Activated CD8-positive, alpha-beta memory T cell treated with anti-CD3 and anti-CD28 coated beads for 4 hours (primary cell): ENCODE measurements around the gene ADA.

Experiments used
- DNase-seq, 2 donors: peaks; one replicate each; pipeline ENCODE4 v3.0.0-alpha.2; 2020; ENCODE audit warnings: low read depth in 2 of 2

Gene ADA

DNA sequence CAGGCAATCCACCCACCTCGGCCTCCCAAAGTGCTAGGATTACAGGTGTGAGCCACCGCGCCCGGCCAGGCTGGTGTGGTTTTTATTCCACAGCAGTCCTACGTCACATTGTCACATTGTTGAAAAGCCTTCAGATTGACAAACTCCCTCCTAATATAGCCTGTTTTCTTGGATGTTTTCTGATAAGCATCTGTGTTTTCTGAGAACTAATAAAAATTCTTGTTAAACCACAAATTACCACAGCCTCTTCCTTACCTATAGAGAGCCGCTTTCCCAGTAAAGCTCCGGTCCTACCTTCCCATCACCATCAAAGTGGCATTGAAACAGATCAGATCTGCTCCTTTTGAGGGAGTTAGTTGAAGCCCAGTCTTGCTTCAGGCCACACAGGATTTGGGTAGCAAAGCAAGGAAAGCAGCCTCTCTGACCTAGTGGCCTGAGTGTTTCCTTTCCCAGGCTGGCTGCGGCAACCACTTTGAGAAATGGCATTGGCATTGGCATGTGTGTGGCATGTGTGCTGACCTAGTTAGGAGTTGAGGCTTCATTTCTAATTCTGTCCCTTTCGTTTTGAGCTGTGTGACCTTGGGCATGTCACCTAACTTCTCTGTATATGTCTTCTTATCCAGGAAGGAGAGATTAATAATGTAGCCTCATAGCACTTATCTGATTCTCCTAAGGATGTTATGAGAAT is 70.8 kb downstream of the ADA start:
- DNase-seq, result no peak

DNA sequence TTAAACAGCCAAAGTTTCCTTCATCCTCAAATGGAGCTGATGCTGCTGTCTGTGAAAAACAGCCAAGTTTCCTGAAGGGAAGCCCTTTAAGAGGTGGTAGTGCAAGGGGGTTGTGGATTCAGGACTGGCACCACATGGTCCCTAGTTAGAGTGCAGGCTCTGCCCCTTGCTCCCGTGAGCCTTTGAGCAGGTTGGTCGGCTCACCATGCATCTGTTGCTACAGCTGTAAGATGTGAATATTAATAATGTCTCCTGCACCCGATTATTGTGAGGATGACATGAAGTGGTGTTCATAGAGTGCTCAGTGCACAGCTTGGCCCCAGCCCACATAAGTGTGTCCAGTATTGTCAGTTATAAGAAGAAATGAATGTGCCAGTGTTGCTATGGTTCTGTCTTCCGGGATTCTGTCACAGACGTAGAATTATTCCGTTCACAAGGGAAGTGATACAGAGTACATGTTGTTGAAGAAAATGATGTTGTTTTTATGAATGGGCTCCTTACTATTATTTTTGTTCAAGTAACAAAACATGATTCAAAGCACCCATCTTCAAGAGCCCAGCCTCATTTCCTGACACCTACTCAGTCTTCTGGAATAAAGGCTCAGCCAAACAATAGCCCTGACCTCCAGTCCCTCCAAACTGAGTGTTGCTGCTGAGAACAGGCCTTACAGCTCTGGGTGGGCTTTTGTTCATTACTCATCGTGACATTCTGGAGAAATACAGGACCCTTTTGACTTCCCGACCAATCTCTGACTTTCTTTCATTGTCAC is 72.0 kb downstream of the ADA start:
- DNase-seq, result no peak

DNA sequence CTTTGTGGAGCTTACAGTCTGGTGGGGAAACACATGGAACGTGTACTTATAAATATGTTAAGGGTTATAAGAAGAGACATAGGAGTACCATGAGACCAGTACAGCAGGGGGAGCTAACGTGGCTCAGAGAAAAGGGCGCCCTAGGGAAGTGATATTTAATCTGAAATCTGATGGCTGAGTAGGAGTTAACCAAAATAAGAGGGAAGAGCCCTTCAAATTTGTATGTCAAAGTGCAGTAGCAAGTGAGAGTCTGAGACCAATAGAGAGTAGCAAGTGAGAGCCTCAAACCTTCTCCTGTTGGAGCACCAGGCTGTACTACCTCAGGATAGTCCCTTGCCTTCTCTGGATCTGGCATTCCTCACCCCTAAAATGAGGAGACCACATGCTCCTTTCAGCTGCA is 75.2 kb downstream of the ADA start:
- DNase-seq, result no peak

DNA sequence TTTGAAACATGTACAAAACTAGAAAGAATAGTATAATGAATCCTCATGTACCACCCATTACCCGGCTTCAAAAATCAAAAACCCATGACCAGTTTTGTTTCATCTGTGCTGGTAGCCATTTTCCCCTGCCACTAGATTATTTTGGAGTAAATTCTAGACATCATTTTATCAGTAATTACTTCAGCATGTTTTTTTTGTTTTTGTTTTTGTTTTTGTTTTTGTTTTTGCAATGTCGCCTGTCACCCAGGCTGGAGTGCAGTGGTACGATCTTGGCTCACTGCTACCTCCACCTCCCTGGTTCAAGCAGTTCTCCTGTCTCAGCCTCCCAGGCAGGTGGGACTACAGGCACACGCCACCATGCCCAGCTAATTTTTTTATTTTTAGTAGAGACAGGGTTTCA is 77.1 kb downstream of the ADA start:
- no peak for DNase-seq

DNA sequence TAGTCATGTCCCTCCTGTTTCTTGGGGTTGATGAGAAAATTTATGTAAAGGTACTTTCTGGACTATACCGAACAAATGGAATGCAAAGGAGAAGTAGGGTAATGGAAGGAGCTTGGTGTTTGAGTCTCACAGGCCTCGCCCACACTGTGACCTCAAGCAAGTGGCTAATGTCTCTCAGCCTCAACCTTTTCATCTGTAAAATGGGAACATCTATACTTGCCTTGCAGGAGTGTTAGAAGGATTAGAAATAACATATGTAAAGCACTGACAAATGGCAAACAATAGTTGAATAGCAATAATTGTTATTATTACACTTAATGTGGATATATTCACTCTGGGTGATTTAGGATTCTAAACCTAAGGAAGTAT is 78.0 kb downstream of the ADA start:
- no peak for DNase-seq

DNA sequence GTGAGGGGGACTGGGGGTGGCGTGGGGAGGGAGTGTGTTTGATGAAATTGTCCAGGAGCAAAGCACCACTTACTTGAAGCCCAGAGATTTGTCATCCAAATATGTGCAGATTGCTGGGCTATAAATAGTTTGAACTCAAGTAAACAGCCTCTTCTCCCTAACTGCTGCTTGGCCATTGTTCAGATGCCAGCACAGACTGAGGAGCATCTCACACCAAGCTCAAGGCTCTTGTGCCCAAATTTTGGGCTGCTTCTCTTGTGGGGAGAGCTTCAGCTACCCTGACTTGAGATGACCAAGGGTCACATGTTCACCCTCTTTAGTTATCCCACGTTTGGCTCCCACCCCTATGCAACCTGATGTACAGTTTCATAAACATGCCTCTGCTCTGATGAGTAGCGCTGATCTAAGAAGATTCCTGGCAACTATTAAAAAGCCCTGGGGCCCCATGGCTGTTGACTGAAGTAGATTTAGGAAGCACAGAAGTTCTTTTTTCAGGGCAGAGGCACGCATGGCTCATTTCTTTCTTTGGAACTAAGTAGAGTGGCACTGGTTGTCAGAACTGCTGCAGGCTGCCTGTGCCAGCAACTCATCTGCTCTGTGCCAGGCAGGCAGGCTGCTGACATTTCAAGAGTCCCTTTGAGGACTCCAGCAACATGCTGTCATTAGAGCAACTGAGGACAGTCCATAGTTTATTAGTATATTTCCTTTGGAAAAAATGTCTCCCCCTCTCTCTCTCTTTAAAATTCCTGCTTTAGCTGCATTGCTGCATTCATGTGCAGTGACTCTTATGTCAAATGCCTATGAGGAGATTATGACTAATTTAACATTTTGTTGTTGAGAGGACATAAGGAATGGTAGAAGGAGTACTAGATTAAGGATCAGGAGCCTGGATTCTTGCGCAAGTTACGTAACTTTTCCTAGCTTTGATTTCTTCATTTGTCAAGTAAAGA is 78.7 kb downstream of the ADA start:
- no peak for DNase-seq

DNA sequence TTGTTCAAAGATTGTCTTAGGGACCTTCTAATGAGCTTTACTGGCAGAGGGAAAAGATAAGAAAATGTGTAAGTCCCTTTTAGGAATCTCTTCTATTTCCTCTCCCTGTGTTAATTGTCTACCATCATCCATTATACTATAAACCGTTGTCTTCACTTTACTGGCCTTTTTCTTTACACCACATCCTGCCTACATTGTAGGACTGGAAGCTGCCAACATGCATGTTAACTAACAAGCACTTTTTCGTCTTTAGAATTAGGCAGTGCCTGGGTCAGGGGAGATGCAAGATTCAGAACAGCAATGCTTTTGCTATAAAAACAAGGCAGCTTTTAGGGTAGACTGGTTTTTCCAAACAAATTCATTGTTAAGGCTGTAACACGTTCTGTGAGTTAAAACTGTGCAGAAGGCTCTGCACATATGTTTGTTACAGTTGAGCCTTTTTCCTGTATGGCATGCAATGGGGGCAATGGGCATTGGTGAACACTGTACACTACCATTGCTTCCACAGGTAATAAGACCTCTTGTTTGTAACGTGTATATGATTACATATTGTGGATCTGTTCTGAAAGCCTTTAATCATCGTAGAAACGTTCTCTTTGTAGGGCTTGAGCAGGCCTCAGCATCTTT is 80.0 kb downstream of the ADA start:
- no peak for DNase-seq

DNA sequence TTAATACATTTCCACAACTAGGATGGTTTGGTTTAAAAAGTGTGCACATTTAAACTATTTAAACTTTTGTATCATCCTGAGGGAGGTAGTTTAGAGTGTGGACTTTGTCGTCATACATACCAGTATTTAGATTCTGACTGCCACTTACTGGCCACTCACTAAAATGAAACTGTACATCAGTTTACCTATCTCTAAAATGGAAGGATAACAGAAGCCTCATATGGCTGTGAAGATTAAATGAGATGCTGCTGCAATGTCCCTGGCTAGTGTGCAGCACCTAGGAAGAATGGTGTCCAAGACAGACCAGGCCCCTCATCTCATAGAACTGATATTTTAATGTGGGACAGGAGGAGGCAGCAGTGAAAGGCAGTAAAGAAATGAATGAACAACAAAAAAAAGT is 81.1 kb downstream of the ADA start:
- no peak for DNase-seq
